ENCODE results near the gene SIL1. TPM values are rescaled to one million over a fixed set of nuclear protein-coding genes. Genes with fewer than 3 reads are reported as not detected.
"Not testable (repeated sequence)": the region's sequence is repeated elsewhere in the genome, so short reads cannot be mapped to it uniquely, and the experiment has no call there.

SIL1 gene
- total RNA-seq, 1 donor from 2014 or later: 16.0 TPM

GRCh38 chr5:139222346-139222745, 24.2 kb upstream of the SIL1 start:
- Mint-ChIP-seq H3K9me3 (no peaks in the 10 kb centered on the region), H3K27ac (ENCODE audit: unreplicated experiment) (no peak overlapping the region)

GRCh38 chr5:139218038-139218437, 19.9 kb upstream of the SIL1 start:
- H3K9me3 Mint-ChIP-seq; H3K36me3 Mint-ChIP-seq (ENCODE audit: low read depth); H3K27ac Mint-ChIP-seq (ENCODE audit: unreplicated experiment); H3K27me3 Mint-ChIP-seq (ENCODE audit: low read depth); H3K4me3 Mint-ChIP-seq; DNase-seq (ENCODE audit: low read depth, low spot score): not testable (repeated sequence)
- peaks cover 14% of the 10 kb centered on the region for H3K4me1 Mint-ChIP-seq

More at GRCh38 chr5:139222346-139222745, 24.2 kb upstream of the SIL1 start:
- no peak for DNase-seq (ENCODE audit: low read depth, low spot score)
- peaks cover 5% of the 10 kb centered on the region for H3K4me1 Mint-ChIP-seq
- no peak overlapping the region for H3K4me3 Mint-ChIP-seq
- no peaks in the 10 kb centered on the region for H3K36me3 Mint-ChIP-seq (ENCODE audit: low read depth)
- H3K27me3 Mint-ChIP-seq (ENCODE audit: low read depth): no peaks in the 10 kb centered on the region
- TF ChIP-seq, protein P1, sequence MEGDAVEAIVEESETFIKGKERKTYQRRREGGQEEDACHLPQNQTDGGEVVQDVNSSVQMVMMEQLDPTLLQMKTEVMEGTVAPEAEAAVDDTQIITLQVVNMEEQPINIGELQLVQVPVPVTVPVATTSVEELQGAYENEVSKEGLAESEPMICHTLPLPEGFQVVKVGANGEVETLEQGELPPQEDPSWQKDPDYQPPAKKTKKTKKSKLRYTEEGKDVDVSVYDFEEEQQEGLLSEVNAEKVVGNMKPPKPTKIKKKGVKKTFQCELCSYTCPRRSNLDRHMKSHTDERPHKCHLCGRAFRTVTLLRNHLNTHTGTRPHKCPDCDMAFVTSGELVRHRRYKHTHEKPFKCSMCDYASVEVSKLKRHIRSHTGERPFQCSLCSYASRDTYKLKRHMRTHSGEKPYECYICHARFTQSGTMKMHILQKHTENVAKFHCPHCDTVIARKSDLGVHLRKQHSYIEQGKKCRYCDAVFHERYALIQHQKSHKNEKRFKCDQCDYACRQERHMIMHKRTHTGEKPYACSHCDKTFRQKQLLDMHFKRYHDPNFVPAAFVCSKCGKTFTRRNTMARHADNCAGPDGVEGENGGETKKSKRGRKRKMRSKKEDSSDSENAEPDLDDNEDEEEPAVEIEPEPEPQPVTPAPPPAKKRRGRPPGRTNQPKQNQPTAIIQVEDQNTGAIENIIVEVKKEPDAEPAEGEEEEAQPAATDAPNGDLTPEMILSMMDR (conservative IDR thresholded peaks at IDR 0.05): no peak

DNA sequence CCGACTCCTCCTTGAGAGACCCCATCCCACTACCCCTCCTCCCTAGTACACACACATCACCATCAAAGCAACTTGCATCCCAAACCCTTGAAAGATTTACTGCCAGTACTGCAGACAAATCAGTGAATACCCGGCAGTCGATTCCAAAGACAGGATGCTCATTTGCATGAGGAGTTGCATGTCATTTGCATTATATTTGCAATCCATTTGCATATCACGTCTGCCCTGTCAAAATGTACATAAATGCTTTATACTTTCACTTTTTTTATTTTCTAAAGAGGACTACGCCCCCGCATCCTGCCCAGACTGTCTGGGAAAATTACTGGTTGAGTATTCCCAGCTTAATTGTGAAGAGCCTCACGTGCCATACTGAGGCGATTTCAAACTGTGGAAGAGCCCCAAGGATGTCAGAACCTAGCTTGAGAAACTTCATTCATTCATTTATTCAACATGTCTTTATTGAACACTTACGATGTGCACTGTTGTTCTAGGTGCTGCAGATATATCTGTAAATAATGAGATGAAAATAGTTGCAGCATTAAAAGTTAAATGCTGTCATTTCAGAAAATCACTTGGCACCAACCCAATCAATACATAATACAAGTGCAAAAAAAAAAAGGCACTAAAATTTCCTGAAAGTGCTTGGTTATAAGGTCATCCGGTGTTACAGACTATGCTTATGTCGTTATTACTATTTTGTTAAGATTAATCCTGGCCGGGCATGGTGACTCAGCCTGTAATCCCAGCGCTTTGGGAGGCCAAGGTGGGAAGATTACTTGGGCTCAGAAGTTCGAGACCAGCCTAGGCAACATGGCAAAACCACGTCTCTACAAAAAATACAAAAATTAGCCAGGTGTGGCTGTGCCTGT, 17.2 kb upstream of the SIL1 start:
- H3K27me3 Mint-ChIP-seq (ENCODE audit: low read depth): no peaks in the 10 kb centered on the region
- H3K4me1 Mint-ChIP-seq: peaks cover 9% of the 10 kb centered on the region
- TF ChIP-seq, protein P1 (conservative IDR thresholded peaks at IDR 0.05): no peak
- H3K9me3 Mint-ChIP-seq: no peaks in the 10 kb centered on the region
- H3K4me3 Mint-ChIP-seq: no peak overlapping the region
- peaks cover 2% of the 10 kb centered on the region for H3K36me3 Mint-ChIP-seq (ENCODE audit: low read depth)
- no peak for DNase-seq (ENCODE audit: low read depth, low spot score)
- no peak overlapping the region for H3K27ac Mint-ChIP-seq (ENCODE audit: unreplicated experiment)

- Mint-ChIP-seq H3K36me3 (ENCODE audit: low read depth) (peaks cover 2% of the 10 kb centered on the region), H3K9me3 (no peaks in the 10 kb centered on the region), H3K4me3 (no peak overlapping the region), H3K27me3 (ENCODE audit: low read depth) (no peaks in the 10 kb centered on the region), H3K27ac (ENCODE audit: unreplicated experiment) (no peak overlapping the region), H3K4me1 (peaks cover 9% of the 10 kb centered on the region)
- DNase-seq (ENCODE audit: low read depth, low spot score): no peak
- TF ChIP-seq, protein P1 (conservative IDR thresholded peaks at IDR 0.05): no peak
Measured at GRCh38 chr5:139214646-139215045, 16.5 kb upstream of the SIL1 start.

GRCh38 chr5:139212906-139213305, 14.7 kb upstream of the SIL1 start:
- H3K4me1 Mint-ChIP-seq: peaks cover 9% of the 10 kb centered on the region
- no peak overlapping the region for H3K27ac Mint-ChIP-seq (ENCODE audit: unreplicated experiment)
- H3K4me3 Mint-ChIP-seq: no peak overlapping the region
- H3K36me3 Mint-ChIP-seq (ENCODE audit: low read depth): peaks cover 2% of the 10 kb centered on the region
- DNase-seq (ENCODE audit: low read depth, low spot score): no peak
- H3K9me3 Mint-ChIP-seq: no peaks in the 10 kb centered on the region
- TF ChIP-seq, protein P1 (conservative IDR thresholded peaks at IDR 0.05): no peak
- no peaks in the 10 kb centered on the region for H3K27me3 Mint-ChIP-seq (ENCODE audit: low read depth)

GRCh38 chr5:139212486-139212885, 14.3 kb upstream of the SIL1 start:
- no peak overlapping the region for H3K27ac Mint-ChIP-seq (ENCODE audit: unreplicated experiment)
- H3K27me3 Mint-ChIP-seq (ENCODE audit: low read depth): no peaks in the 10 kb centered on the region
- H3K4me1 Mint-ChIP-seq: peaks cover 9% of the 10 kb centered on the region

More at GRCh38 chr5:139212486-139212885, 14.3 kb upstream of the SIL1 start:
- H3K36me3 Mint-ChIP-seq (ENCODE audit: low read depth): peaks cover 2% of the 10 kb centered on the region
- no peak for DNase-seq (ENCODE audit: low read depth, low spot score)
- TF ChIP-seq, protein P1 (conservative IDR thresholded peaks at IDR 0.05): no peak
- H3K4me3 Mint-ChIP-seq: no peak overlapping the region
- no peaks in the 10 kb centered on the region for H3K9me3 Mint-ChIP-seq

Measured in neural crest cell (in vitro differentiated cells).